Suprapubic skin (tissue), 4 donors: ENCODE results near the gene UQCRC1.

Experiments used
- CTCF ChIP-seq, 2 donors: fragments of 200-600 bp in 1 of 2; fragments of 450-650 bp in 1 of 2; sonication (generic) in 1 of 2; IDR thresholded peaks; one replicate each; pipeline ENCODE4 v1.5.1; 2016 to 2019; ENCODE audit warnings: antibody characterized with exemption in 2 of 2, mild to moderate bottlenecking in 1 of 2, moderate library complexity in 1 of 2
- EP300 ChIP-seq: sonication (generic); formaldehyde crosslinking; IDR thresholded peaks from one replicate; pipeline ENCODE4 v1.6.1; 2017; ENCODE audit warnings: antibody characterized with exemption
- POLR2A ChIP-seq, 2 donors: fragments of 450-650 bp; IDR thresholded peaks; one replicate each; pipeline ENCODE4 v1.6.1; 2017; ENCODE audit warnings: antibody characterized with exemption in 2 of 2, mild to moderate bottlenecking in 2 of 2, moderate library complexity in 2 of 2
- POLR2AphosphoS5 ChIP-seq, 3 donors: sonication (generic); formaldehyde crosslinking; IDR thresholded peaks; one replicate each; pipeline ENCODE4 v1.6.1; 2017; ENCODE audit warnings: antibody characterized with exemption in 3 of 3

DNA sequence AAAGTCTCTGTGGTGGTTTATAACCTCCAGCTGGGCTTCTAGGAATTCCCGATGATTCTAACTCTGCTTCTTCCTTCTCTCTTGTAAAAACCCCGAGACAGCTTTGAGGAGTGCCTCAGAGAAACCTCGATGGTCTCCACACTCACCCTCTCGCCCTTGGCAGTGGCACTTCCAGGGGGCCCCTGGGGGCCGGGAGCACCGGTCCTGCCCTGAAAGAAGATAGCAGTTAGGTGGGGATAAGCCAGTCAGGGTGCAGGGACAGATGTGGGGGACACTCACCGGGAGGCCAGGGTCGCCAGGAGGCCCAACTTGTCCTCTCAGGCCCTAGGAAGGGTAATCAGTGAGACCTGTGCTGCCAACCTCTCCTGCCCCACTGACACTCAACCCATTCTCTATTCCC lies 24.0 kb downstream of the UQCRC1 start:
- TF ChIP-seq CTCF (IDR thresholded peaks at IDR 0.05) (no peak), POLR2AphosphoS5 (IDR thresholded peaks at IDR 0.05) (no peak), POLR2A (IDR thresholded peaks at IDR 0.05) (no peak), EP300 (no peak)
